NCI-H510A (cell line): Measurements from ENCODE around the gene GNAS-AS1.

Experiments used
- DNase-seq: peaks from one replicate; lab custom pipeline; 2025; lab: John Stamatoyannopoulos, UW

The GNAS-AS1 gene

DNA sequence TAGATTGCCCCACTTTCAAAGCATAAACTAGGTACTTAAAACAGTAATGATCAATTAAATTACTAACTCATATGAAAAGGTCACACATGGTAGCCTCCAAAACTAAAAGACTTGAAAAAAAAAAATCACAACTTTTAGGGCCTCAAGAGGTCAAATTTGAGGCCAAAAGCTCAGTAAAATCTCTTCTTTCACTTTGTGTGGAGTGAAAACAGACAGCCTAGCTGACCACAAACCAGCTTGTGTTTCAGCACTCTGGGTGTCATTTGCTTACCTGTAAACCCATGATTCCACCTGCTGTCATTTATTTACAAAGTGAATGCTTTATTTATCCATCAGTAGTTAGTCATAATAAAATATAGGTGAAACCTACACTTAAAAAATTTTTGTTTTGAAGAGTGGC, 35.8 kb upstream of the GNAS-AS1 start:
- DNase-seq: no peak

DNA sequence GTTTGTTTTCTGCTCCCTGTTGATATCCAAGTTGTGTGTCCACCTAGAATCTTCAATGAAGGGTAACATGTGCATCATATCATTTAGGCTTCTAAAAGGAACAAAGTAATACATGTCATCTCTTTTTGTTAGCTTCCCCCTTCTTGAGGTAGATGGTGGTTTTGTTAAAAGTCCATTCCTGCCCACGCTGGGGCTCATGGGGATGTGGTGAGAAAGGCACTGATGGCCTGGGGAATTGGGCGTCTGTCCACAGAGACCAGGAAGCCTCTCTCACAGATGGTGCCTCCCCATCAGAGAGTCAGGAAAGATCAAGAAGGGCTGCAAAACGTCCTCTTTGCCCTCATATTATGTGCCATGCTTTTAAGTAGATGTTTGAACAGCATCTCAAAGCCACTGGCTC, 34.3 kb upstream of the GNAS-AS1 start:
- DNase-seq: no peak

DNA sequence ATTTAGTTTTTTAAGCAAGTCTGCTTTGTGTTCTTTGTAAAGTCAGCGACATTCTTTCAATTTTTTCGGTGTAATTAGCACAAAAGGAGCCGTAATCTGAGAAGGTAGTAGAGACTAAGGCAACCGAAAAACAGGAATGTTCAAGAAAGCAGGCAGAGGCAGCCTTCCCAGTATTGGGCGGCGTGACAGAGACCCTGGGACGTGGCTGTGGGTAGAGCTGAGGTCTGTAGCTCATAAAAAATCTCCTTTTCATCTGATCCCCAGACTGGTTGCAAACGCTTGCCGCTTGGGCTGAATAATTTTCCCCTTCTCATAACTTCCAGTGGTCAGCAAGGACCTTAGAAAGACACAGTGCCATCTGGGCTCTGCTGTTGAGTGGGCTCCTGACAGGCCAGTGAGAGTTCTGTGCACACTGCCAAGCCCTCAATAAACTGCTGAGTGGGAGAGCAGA, 32.6 kb upstream of the GNAS-AS1 start:
- DNase-seq: no peak

DNA sequence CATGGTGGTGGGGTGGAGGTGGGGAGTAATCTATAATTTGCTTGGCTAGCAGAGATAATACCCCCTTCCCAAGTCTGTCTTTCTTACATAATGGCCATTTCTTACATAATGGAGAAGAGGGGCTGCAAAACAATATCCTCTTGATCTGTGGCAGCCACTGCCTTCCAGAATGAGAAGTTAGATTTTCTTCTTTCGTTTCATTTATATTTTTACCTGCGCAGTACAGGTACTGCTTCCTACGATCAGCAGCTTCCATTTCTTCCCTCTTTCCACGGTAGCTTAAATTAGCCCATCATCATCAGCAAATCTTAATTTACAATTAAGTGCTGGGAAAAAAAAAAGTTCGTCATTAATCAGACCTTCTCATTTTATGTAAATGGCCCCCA, 32.0 kb upstream of the GNAS-AS1 start:
- no peak for DNase-seq

DNA sequence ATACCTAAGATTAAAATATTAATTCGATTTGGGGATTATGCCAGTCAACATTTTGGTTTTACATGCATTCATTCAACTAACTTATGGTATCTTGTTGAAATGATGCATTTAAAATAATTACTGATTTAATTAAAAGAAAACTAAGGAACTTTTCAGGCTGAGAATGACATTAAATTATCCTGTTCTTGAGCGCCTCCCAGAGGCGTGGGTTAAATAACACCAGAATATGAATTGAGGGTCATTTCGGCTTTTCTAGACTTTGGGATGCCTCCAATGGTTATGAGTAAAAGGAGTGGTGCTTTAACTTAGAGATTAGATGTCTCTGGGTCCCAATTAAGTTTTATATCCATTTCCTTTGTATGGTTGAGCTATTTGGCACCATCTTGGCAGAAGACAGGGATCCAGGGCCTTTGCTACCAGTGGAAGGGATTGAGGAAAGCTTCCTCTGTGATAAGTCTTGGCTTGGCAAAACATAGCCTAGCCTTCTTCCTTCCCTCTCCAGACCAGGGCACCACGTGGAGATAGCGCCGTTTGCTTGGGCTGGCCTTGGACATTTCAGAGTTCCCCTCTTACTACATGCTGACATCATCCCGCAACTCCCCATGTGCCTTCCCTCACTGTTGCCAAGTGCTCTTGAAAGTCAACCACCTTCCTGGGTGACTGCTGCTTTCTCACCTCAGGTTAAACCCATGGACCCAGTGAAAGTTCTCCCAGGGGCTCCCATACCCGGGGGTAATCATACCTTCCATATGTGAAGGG, 30.5 kb upstream of the GNAS-AS1 start:
- DNase-seq: no peak

DNA sequence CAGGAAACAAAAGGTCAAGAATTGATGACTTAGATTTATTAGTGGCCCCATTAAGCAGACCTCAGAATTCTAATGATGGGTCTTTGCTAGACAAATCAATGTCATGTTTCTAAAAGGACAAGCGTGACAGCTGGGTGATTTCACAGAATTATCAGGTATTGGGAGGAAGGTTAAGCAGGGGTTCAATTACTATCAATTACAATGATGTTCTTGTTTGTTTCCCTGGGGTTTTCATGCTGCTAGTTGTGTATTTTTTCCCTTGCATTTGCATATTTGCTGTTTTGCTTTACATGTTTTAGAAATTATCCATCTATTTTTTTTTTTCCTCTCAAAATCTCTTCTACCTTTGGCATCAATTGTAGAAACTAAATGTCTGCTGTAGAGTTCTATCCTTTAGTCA, 29.7 kb upstream of the GNAS-AS1 start:
- no peak for DNase-seq

DNA sequence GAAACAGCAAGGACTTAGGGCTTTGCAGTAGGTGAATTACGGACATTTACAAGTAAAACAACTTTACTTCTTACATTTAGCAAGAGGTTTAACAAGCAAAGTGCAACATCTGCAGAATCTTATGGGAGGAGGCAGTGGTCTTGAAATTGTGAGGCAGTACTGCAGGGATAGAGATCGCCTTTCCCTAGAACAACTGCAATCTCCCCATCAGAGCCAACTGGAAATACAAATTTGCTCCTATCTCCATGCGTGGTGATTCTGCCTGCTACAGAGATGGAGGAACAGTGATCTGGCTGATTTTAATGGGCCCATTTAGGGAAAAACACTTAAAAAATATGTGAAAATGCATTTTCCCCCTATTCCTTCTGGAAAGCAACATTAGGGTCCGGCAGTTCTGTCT, 27.7 kb upstream of the GNAS-AS1 start:
- DNase-seq: no peak

DNA sequence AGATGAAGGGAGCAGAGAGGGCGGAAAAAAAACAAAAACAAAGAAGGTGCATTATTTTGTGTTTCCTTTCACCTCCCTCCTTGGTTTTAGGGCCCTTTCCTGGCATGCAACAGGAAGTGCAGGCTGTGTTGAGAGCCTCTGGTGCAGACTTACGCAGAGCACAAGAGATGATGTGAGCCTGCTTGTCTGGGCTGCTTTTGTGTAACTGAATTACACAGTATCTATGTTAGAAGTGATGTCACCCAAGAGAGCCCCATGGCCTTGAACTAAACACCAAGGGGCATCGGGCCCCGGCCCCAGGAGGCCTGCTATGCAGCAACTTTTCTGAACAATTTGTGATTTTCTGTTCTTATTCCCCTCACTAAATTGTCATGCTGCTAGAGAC, 27.3 kb upstream of the GNAS-AS1 start:
- no peak for DNase-seq

DNA sequence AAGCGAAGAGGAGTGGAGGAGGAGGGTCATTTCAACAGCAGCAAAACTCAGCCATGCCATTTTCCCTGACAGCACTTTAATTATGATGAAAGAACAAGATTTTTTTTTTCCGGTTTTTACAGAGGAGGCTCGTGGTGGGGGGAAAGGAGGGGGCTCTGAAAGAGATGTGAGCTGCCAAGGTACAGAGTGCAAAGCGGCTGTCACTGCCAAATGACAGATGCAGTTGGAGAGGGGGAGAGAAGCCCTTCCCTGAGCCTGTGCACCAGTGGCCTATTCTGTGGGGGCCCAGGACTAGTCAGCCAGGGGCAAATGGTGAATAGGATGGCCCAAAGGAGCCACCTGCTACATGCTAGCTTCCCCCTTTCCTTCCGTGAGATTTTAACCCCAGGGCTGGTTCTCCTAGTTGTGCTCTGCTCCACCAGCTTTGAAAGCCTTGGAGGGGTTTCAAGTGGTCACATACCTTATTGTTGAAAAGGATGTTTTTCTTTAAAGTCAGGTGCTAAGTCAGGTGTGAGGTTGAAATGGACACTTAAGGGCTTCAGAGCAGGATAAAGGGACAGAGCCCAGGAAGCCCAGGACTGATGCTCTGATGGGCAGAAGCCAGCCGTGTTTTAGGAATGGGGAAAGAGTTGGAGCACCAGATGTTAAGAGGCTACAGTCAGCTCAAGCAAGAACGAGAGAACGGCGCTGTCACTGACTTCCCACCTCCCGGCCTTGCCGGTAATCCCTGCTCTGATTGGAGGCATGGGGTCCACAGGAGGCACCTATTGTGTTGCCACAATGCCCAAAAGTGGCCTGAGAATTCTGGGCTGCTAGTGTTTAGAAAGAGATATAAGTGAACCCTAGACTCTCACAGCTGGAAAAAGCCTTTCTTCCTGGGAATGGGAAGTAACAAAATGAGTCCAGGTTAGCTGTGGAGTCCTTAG, 26.6 kb upstream of the GNAS-AS1 start:
- DNase-seq: no peak

DNA sequence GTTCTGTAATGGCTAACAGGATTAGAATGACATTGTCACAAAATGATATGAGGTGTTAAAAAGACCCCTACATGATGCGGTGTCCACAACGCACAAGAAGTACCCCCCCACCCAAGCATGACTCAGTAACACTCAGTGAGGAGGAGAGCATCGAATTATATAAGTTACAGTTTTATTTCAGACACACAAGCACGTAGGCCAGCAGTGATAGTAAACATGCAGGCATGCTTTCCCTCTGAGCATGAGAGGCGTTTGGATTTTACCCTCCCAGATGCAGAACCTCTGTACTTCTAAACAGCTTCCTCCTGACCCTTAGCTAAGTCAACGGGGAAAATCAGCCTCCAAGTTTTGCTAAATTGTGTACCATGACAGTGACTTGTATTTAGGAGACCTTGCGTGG, 25.7 kb upstream of the GNAS-AS1 start:
- no peak for DNase-seq

DNA sequence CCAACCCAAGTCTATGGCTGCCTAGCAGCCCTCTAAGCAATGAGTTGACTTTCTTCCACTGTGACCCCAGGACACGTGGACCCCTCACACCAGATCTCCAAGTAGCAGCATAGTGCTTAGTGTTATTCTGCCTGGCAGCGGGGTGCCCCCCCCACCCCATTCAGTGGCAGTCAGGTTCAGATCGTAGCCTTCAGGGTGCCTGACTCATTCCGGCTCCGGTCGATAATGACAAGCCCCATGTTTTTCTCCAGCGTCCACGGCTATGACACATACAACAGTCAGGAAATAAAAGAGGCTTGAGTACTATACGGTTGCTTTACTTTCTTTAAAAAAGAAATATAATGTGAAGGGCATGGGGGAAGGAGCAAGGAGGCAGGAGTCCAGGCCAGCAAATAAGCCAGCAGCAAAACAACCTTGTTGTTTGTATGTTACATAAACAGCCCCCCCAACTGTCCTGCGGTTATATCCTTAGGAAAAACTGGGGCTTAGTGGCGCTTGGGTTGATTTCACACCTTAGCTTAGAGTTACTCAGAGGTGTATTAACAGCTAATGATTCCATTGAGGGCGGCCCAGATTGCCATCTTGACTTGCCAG, 24.9 kb upstream of the GNAS-AS1 start:
- no peak for DNase-seq

DNA sequence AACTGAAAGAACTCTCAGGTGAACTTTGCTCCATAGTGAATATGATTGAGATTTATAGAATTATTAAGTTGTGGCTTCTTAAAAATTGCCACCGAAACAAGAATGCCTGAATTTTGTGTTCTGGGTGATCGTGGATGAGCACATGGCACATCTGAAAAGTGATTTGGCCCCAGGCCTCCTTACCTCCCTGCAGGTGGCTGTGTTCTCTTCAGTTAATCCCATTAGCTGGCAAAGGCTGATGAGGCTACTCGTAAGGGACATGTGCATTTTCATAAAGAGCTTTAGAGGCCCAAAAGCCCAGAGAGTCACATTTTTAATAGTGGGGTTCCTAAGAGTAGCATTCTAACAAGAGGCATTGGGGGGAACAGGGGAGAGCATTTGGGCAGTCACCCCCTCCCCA, 24.4 kb upstream of the GNAS-AS1 start:
- DNase-seq: no peak

DNA sequence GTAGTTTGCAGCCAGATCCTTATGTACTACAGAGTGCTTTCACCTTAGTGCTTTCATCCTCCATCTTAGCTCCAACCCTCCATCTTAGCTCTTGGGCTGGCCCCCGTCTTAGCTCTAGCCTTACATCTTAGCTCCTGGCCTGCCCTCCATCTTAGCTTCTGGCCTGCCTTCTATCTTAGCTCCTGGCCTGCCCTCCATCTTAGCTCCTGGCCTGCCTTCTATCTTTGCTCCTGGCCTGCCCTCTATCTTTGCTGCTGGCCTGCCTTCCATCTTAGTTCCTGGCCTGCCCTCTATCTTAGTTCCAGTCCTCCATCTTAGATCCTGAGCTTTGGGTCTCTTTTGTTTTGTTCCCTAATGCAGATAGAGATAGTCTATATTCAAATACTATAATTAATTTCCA, 23.8 kb upstream of the GNAS-AS1 start:
- no peak for DNase-seq

DNA sequence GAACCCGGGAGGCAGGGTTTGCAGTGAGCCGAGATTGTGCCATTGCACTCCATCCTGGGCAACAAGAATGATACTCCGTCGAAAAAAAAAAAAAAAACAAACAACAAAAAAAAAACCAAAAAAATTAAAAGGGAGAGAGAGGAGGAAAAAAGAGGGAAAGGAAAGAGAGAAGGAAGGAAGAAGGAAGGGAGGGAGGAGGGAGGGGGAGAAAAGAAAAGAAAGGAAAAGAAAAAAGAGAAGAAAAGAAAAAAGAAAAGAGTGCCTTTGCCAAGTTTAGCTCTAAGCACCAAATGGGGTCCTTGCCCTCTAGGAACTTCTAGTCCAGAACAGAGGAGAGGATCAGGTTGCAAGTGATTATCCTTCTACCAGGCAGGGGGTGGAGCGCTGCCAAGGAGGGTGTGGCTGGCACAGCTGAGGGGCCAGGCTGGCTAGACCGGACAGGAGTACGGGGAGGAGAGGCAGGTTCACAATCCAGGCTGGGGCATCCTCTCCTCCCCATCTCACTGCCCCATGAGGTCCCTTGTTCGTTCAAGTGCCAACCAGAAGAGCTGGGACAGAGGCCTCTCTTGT, 20.9 kb upstream of the GNAS-AS1 start:
- DNase-seq: no peak

DNA sequence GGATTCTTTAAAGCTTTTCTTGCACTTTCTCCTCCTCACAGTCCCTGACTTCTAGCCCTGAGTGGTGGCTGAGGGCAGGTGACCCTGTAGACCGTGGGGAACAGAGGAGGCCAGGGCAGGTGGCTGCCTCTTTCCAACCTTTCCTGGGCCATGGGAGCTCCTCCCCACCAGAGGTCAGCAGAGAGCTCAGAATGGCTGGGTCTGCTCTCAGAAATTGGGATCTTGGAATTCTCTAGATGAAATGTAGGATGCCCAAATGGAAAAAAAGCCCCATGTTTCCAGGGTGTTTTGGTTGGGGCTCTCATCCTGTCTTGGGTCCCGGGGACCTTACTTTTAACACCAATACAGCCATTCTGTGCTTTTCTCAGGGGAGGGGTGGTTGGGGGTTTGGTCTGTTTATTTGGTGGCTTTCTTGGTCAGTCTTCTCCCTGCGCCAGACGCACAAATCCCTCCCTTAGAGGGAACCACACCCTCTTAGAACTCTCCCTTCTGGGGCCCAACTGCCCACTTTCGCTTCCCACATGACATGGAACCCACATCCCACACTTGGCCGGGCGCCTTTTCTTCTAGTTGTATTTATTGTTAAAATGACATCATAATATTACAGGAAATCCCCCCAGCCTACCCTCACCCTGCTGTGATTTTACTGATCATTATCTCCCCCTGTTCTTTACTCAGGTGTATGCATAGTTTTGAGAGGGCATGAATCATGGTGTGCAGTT, 19.8 kb upstream of the GNAS-AS1 start:
- no peak for DNase-seq

DNA sequence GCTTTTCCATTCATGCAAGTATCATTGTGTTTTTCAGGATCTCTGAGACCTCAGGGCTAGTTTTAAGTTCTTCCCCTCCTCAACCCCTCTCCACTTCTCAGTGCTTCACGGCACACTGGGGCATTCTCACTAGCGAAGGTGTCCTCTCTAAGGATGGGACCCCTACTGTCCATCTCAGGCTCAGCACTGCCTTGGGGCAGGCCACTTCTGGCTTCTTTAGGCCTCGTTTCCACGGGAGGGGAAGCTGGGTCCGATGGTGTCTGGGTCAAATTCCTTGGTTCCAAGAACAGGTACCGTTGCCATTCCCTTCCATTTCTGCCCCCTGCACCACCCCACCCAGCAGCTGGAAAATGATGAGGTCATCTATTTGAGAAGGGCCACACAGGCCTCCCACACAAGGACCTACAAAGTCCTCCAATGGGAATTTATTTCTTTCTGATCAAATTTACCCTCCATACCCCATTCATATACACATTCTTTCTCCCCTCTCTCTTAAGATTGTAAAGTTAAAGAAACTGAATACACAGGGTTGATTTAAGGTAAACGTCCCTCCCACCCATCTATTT, 19.0 kb upstream of the GNAS-AS1 start:
- DNase-seq: no peak

DNA sequence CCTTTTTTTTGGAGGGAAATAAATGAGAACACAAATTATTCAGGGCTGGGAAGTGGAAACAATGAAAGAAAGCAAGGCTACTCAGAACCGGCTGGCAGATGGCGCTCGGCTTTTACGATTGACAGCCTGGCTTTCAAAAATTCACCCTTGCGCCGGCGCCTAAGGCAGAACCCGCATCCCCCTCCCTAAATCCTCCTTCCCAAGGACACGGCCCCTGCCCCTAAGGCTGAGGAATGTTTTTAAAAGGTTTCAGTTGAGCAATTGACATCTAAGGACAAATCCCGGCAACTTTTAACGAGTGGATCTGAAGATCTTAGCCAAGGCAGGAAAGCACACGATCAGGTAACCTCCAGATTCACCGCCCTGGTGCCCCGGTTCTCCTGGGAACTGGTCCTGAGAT, 18.1 kb upstream of the GNAS-AS1 start:
- no peak for DNase-seq

DNA sequence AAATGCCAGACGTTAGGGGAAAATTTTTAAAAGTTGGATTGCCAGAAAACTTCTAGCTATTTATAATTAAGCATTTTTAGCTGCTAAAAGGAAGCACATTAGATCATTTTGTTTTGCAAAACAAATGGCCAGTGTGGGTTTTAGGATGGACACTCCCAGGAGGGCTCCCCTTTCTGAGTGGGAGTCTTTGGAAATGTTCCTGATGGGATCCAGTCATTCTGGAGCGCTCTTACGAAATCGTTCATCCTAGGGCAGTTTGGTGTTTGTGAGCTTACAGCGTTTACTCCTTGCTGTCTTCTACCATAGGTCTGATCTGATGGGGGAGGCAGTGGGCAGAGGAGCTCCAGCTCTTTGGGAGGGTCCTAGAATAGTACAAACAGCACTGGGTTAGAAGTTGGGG, 16.5 kb upstream of the GNAS-AS1 start:
- DNase-seq: no peak

DNA sequence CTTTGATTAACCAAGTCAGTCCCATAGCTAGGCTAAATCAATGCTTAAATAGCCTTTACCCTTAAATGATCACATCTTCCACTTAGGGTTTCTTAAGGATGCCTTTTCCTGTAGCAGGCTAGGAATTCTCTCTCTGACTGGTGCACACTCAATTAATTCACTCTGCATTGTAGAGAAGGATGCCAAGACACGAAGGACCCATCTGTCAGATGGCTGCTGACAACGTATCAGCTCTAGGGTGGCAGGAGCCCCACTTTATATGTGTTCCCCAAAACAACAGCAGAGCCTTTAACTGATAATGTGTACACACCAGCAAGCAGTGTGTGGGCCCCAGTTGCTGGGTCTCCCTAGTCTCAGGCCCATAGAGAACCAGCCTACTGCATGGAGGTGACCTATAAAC, 15.1 kb upstream of the GNAS-AS1 start:
- DNase-seq: no peak

DNA sequence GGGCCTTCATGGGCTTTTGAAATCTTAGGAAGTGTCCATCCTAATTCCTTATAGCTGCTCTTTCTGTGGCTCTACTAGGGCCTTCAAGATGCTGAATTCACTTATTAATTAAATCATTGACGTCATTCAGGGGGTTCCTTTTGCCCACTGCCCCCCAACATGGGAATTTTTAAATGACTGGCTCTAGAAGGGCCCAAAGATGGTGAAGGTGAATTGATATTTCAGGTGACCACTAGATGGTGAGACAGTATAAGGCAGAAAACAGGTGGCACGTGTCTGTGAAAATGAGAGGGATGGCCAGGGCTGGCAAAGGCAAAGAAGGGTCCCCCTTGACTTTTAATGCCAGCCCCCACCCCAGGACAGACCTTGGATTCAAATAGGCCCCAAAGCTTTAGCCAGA, 13.6 kb upstream of the GNAS-AS1 start:
- no peak for DNase-seq

DNA sequence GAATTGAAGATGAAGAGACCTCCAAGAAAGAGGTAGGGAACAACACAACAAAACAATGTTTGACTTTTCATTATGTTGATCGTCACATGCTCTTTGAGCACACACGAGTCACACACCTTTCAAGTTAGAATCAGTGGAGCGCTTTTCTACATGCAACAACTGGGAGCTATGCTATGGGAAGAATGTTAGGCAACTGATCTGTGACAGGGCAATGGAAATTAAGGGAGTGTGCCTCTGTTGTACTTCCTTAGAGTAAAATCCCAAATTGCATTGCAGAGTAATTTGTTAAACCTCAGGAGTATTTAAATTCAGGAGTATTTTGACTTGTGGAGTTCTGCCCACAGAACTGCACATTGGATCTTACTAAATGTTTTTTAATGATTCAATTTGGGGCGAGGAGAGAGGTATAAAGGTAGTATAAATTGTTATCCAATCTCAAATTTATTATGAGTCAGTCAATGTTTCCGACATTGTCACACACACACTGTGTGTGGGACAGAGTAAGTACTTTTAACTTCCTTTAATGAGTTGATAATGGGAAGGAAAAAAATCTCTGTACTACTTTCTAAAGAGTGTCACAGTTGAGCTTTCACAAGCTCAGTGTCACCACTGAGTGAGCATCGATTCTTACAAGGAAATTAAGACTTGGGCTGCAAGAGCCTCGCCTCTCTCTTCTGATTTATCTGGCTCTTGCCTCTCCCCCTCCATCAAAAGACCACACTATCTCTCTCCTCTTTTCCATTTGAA, 12.5 kb upstream of the GNAS-AS1 start:
- DNase-seq: no peak
